HepG2 (cell line): ENCODE measurements around the gene FAM81B. TPM values are rescaled to one million over a fixed set of nuclear protein-coding genes. Genes with fewer than 3 reads are reported as not detected.

Experiments used
- ATAC-seq: fragments of 200-7000 bp; cut with Tn5 transposase; 3 replicates; pipeline ENCODE4 v1.9.1; 2020; ENCODE audit warnings: mild to moderate bottlenecking, moderate library complexity
- BruUV-seq: library from RNA; stranded (reverse); fragments of 400-500 nt; replicated peaks from 2 replicates; lab custom pipeline; 2021; lab: Mats Ljungman, UMichigan
- CTCF ChIA-PET: fragments of 300-600 bp; formaldehyde crosslinking; extraction: SDS; loops from one replicate; lab custom pipeline; 2021; ENCODE audit warnings: low total read pairs, inconsistent platforms, low intra/inter-chr PET ratio; lab: Yijun Ruan, JAX
- POLR2A ChIA-PET: fragments of 350-600 bp; sonication (Branson Sonifier 250); formaldehyde crosslinking; loops from one replicate; lab custom pipeline; 2020; ENCODE audit warnings: antibody characterized with exemption, inconsistent platforms; lab: Yijun Ruan, JAX
- DNase-seq: peaks from one replicate; pipeline ENCODE4 v3.0.0-alpha.2; 2015; ENCODE audit warnings: low spot score
- FAIRE-seq: peaks from 3 replicates; lab custom pipeline; 2011; peaks lifted over from hg19 to GRCh38; lab: Jason Lieb, UNC
- H2AFZ ChIP-seq: one replicate; pipeline ENCODE4 v1.6.1; 2011; ENCODE audit warnings: low read length, inconsistent platforms
- H3K27ac ChIP-seq: fragments of 300-600 bp; 3 replicates; pipeline ENCODE4 v1.8.0; 2011; ENCODE audit warnings: mixed run types, mild to moderate bottlenecking, mixed read lengths, low read length, inconsistent platforms; ENCODE audit not compliant: insufficient read depth; ENCODE audit errors: extremely low read length
- H3K27me3 ChIP-seq, 2 experiments: fragments of 200-600 bp in 1 of 2; 2 replicates in 1 of 2; 3 replicates in 1 of 2; pipeline versions ENCODE4 v1.6.0 to v1.8.0; 2011; ENCODE audit warnings: low read length in 2 of 2, mild to moderate bottlenecking in 2 of 2, moderate library complexity in 2 of 2, inconsistent platforms in 1 of 2; ENCODE audit not compliant: insufficient read depth in 2 of 2, control insufficient read depth in 1 of 2
- H3K36me3 ChIP-seq, 2 experiments: fragments of 200-600 bp in 1 of 2; replicated peaks in 1 of 2; 2 replicates in 1 of 2; 3 replicates in 1 of 2; pipeline versions ENCODE4 v1.5.1 to v1.8.0; 2011; ENCODE audit warnings: low read length in 2 of 2, inconsistent platforms in 1 of 2; ENCODE audit not compliant: insufficient read depth in 2 of 2, control insufficient read depth in 1 of 2
- H3K4me1 ChIP-seq: 2 replicates; pipeline ENCODE4 v1.5.1; 2012; ENCODE audit warnings: low read length, inconsistent platforms; ENCODE audit not compliant: insufficient read depth
- H3K4me2 ChIP-seq: 2 replicates; pipeline ENCODE4 v1.6.0; 2011; ENCODE audit warnings: low read depth, low read length, inconsistent platforms
- H3K4me3 ChIP-seq, 3 experiments: fragments of 200-600 bp in 1 of 3; sonication (generic), shearing (Covaris generic) in 1 of 3; replicated peaks in 1 of 3; 2 replicates each; pipeline ENCODE4 v1.5.1; 2011 to 2016; ENCODE audit warnings: low read length in 3 of 3, inconsistent platforms in 2 of 3, low read depth in 2 of 3, mild to moderate bottlenecking in 2 of 3, control low read depth in 1 of 3, mixed read lengths in 1 of 3; ENCODE audit not compliant: insufficient read depth in 1 of 3
- H3K79me2 ChIP-seq: one replicate; pipeline ENCODE4 v1.6.1; 2011; ENCODE audit warnings: low read length, inconsistent platforms; ENCODE audit not compliant: insufficient read depth
- H3K9ac ChIP-seq: 2 replicates; pipeline ENCODE4 v1.6.0; 2011; ENCODE audit warnings: mild to moderate bottlenecking, low read depth, low read length, inconsistent platforms; ENCODE audit not compliant: insufficient read depth
- H3K9me3 ChIP-seq: 2 replicates; pipeline ENCODE4 v1.5.1; 2012; ENCODE audit warnings: mild to moderate bottlenecking, low read length
- H4K20me1 ChIP-seq: 2 replicates; pipeline ENCODE4 v1.6.0; 2011; ENCODE audit warnings: inconsistent platforms, mild to moderate bottlenecking, low read length, moderate library complexity; ENCODE audit not compliant: insufficient read depth
- ARNTL ChIP-seq: sonication (generic); formaldehyde crosslinking; IDR thresholded peaks from 2 replicates; pipeline ENCODE4 v1.4.0; 2020; ENCODE audit warnings: mild to moderate bottlenecking, missing genetic modification reagents
- ATF1 ChIP-seq: IDR thresholded peaks from 2 replicates; pipeline ENCODE4 v1.6.1; 2016; ENCODE audit warnings: mild to moderate bottlenecking, control low read depth
- RXRB ChIP-seq: IDR thresholded peaks from 2 replicates; pipeline ENCODE4 v1.6.1; 2016; ENCODE audit warnings: borderline replicate concordance, missing genetic modification reagents, missing compliant biosample characterization
- ZNF234 ChIP-seq: sonication (generic); formaldehyde crosslinking; conservative IDR thresholded peaks from 2 replicates; pipeline ENCODE4 v1.5.1; 2020; ENCODE audit warnings: mild to moderate bottlenecking, missing genetic modification reagents
- ZNF24 ChIP-seq: fragments of 450-650 bp; IDR thresholded peaks from 2 replicates; pipeline ENCODE4 v1.6.1; 2017; ENCODE audit warnings: antibody characterized with exemption, mild to moderate bottlenecking
- ZNF589 ChIP-seq: sonication (generic); formaldehyde crosslinking; conservative IDR thresholded peaks from 2 replicates; pipeline ENCODE4 v1.8.0; 2022; ENCODE audit warnings: mild to moderate bottlenecking, moderate library complexity, missing genetic modification reagents
- ZNF792 ChIP-seq: IDR thresholded peaks from 2 replicates; pipeline ENCODE4 v1.6.1; 2016
- WGBS: methylation state at CpG from one replicate; pipeline ENCODE4 v1.1.6; 2017; ENCODE audit warnings: low lambda C conversion rate; 5-methylcytosine and 5-hydroxymethylcytosine counted together
- in situ Hi-C: cut with HindIII; loops from 2 replicates; pipeline ENCODE4 v1.10.0; 2017; ENCODE audit warnings: low pct_unique_long_range_greater_than_20kb; ENCODE audit not compliant: extremely low pct_ligation_motif_present
- intact Hi-C: fragments of 100-400 bp; cut with micrococcal nuclease; formaldehyde crosslinking; loops from one replicate; pipeline ENCODE4 v1.10.0; 2022; ENCODE audit not compliant: unreplicated experiment
- polyA plus RNA-seq, 8 experiments: library from polyadenylated mRNA; depleted of rRNA in 3 of 8; stranded (reverse) in 7 of 8; unstranded in 1 of 8; fragments of >200 nt; fragmentation: Illumina TruSeq in 4 of 8; extraction: Trizol in 4 of 8; gene quantifications; 2 replicates each; pipeline versions ENCODE4 v1.2.1 to v1.2.3, GENCODE V29; 2011 to 2016; ENCODE audit warnings: low read depth in 4 of 8, missing spikeins in 1 of 8, mixed read lengths in 1 of 8; ENCODE audit not compliant: insufficient read depth in 1 of 8
- total RNA-seq, 5 experiments: library from RNA; depleted of rRNA; stranded (reverse); fragments of >200 nt; fragmentation: Illumina TruSeq; extraction: Trizol; gene quantifications; 2 replicates each; pipeline ENCODE4 v1.2.3, GENCODE V29; 2016; ENCODE audit warnings: low read depth in 1 of 5
- TF ChIP-seq, protein P1 (sequence below): sonication (generic); formaldehyde crosslinking; IDR thresholded peaks from 2 replicates; pipeline ENCODE4 v1.5.1; 2020; ENCODE audit warnings: mild to moderate bottlenecking, missing genetic modification reagents, moderate library complexity
- TF ChIP-seq, protein P2 (sequence below): sonication (generic); IDR thresholded peaks from 2 replicates; pipeline ENCODE4 v1.6.1; 2016; ENCODE audit warnings: low read depth, borderline replicate concordance

The FAM81B gene
- total and polyA plus RNA-seq, 2 of the 13 experiments (the other 11 are each of a cell fraction or from before 2014, with no cell fraction given), result not detected

DNA sequence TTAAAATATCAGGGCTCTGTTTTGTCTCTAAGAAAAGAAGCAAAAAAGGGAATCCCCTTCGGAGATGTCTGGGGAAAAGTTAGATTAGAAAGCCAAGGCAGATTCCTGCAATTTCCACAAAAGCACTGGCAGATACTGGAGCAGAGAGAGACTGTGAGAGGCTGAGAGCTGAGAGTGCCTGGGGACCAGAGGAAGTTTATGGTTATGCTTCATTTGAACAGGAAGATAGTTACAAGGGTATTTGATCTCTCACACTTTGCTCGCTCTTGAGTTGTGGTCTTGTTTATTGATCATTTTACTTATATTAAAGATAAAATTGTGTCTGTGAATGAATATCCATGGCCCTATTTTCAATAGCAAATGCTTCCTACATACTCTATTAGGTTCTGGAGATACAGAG lies 32.8 kb upstream of the FAM81B start (continued):
- TF ChIP-seq, protein P1, sequence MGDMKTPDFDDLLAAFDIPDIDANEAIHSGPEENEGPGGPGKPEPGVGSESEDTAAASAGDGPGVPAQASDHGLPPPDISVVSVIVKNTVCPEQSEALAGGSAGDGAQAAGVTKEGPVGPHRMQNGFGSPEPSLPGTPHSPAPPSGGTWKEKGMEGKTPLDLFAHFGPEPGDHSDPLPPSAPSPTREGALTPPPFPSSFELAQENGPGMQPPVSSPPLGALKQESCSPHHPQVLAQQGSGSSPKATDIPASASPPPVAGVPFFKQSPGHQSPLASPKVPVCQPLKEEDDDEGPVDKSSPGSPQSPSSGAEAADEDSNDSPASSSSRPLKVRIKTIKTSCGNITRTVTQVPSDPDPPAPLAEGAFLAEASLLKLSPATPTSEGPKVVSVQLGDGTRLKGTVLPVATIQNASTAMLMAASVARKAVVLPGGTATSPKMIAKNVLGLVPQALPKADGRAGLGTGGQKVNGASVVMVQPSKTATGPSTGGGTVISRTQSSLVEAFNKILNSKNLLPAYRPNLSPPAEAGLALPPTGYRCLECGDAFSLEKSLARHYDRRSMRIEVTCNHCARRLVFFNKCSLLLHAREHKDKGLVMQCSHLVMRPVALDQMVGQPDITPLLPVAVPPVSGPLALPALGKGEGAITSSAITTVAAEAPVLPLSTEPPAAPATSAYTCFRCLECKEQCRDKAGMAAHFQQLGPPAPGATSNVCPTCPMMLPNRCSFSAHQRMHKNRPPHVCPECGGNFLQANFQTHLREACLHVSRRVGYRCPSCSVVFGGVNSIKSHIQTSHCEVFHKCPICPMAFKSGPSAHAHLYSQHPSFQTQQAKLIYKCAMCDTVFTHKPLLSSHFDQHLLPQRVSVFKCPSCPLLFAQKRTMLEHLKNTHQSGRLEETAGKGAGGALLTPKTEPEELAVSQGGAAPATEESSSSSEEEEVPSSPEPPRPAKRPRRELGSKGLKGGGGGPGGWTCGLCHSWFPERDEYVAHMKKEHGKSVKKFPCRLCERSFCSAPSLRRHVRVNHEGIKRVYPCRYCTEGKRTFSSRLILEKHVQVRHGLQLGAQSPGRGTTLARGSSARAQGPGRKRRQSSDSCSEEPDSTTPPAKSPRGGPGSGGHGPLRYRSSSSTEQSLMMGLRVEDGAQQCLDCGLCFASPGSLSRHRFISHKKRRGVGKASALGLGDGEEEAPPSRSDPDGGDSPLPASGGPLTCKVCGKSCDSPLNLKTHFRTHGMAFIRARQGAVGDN (CRISPR knock-in tag), result no peak
- TF ChIP-seq ARNTL (CRISPR knock-in tag), result no peak
- TF ChIP-seq, all 625 proteins: peak for 0

DNA sequence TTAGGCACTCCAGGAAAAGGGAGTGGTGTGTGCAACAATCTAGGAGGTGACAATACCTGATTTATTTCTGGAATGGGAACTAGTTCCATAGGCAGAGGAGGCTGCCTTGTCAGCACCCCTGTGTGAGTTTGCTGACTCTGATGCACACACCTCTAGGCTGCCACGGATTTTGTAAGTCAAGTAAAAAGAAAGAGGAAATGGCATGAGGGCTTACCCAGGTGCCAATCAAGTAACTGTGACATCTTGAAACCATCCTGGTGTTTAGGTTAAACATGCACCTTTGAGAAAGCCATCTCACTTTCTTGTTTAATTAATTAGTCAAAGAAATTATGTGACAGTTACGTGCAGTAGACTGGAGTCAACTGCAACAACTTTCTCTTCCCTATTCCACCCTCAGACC lies 32.3 kb upstream of the FAM81B start:
- no peak for DNase-seq
- Histone ChIP-seq H3K27ac (no peak overlapping the region), H3K27me3 (no peaks in the 10 kb centered on the region), H3K4me1 (no peaks in the 10 kb centered on the region), H3K4me2 (no peak overlapping the region), H3K36me3 (no peaks in the 10 kb centered on the region), H3K79me2 (no peaks in the 10 kb centered on the region), H3K9ac (no peak overlapping the region), H3K9me3 (no peaks in the 10 kb centered on the region), H4K20me1 (no peaks in the 10 kb centered on the region), H2AFZ (no peak overlapping the region), H3K4me3 (no peak overlapping the region)
- no TSS peak for BruUV-seq
- ChIA-PET CTCF (no interaction called here), POLR2A (no interaction called here)
- no peak for FAIRE-seq
- intact Hi-C loops (no loop called here), in situ Hi-C loops (no loop called here)
- TF ChIP-seq RXRB (CRISPR knock-in tag), result no peak
- TF ChIP-seq ZNF589 (CRISPR knock-in tag), result no peak
- TF ChIP-seq ZNF792, result no peak
- TF ChIP-seq ATF1, result no peak
- TF ChIP-seq, protein P2, sequence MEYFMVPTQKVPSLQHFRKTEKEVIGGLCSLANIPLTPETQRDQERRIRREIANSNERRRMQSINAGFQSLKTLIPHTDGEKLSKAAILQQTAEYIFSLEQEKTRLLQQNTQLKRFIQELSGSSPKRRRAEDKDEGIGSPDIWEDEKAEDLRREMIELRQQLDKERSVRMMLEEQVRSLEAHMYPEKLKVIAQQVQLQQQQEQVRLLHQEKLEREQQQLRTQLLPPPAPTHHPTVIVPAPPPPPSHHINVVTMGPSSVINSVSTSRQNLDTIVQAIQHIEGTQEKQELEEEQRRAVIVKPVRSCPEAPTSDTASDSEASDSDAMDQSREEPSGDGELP, result no peak
- TF ChIP-seq ZNF24, result no peak
- TF ChIP-seq ZNF234 (CRISPR knock-in tag), result no peak
- 2% methylated on average over 2 of the region's 2 CpGs for WGBS
- no peak for ATAC-seq
